Stomach (tissue), 9 donors: ENCODE measurements around the gene NAALADL1. TPM values are rescaled to one million over a fixed set of nuclear protein-coding genes. Genes with fewer than 3 reads are reported as not detected.

Experiments
- DNase-seq, 2 donors: peaks; one replicate each; pipeline versions ENCODE4 v3.0.0 to v3.0.0-alpha.2; 2013 to 2019
- H3K27ac ChIP-seq, 5 donors: fragments of 200-600 bp in 4 of 5; sonication (generic) in 4 of 5; one replicate each; pipeline ENCODE4 v1.5.1; 2013 to 2019; ENCODE audit warnings: mild to moderate bottlenecking in 1 of 5, moderate library complexity in 1 of 5
- H3K27me3 ChIP-seq, 3 donors: fragments of 200-600 bp; sonication (generic); one replicate each; pipeline ENCODE4 v1.5.1; 2017 to 2019; ENCODE audit warnings: mixed run types in 1 of 3
- H3K36me3 ChIP-seq, 4 donors: fragments of 200-600 bp; sonication (generic); 1 replicate in 3 of 4; 2 replicates in 1 of 4; pipeline ENCODE4 v1.5.1; 2016 to 2019
- H3K4me1 ChIP-seq, 4 donors: fragments of 200-600 bp; sonication (generic); one replicate each; pipeline ENCODE4 v1.5.1; 2016 to 2019
- H3K4me3 ChIP-seq, 4 donors: fragments of 200-600 bp; sonication (generic) in 3 of 4; one replicate each; pipeline ENCODE4 v1.5.1; 2016 to 2019; ENCODE audit warnings: mild to moderate bottlenecking in 1 of 4
- H3K9me3 ChIP-seq, 4 donors: fragments of 200-600 bp; sonication (generic); one replicate each; pipeline ENCODE4 v1.5.1; 2016 to 2019
- CTCF ChIP-seq, 7 experiments: fragments of 450-650 bp in 4 of 7; fragments of 200-600 bp in 3 of 7; sonication (generic) in 3 of 7; IDR thresholded peaks; one replicate each; pipeline ENCODE4 v1.5.1; 2016 to 2019; ENCODE audit warnings: antibody characterized with exemption in 7 of 7, control low read depth in 2 of 7, mild to moderate bottlenecking in 1 of 7
- EP300 ChIP-seq: sonication (generic); formaldehyde crosslinking; IDR thresholded peaks from one replicate; pipeline ENCODE4 v1.6.1; 2017; ENCODE audit warnings: antibody characterized with exemption
- POLR2A ChIP-seq, 4 donors: fragments of 450-650 bp; IDR thresholded peaks; one replicate each; pipeline ENCODE4 v1.6.1; 2016; ENCODE audit warnings: antibody characterized with exemption in 4 of 4, control low read depth in 2 of 4, mild to moderate bottlenecking in 1 of 4, moderate library complexity in 1 of 4
- POLR2AphosphoS5 ChIP-seq, 3 donors: sonication (generic); formaldehyde crosslinking; IDR thresholded peaks; one replicate each; pipeline ENCODE4 v1.6.1; 2016; ENCODE audit warnings: antibody characterized with exemption in 3 of 3
- WGBS, 5 donors: extraction: QIAGEN DNeasy Blood & Tissue Kit in 3 of 5; methylation state at CpG; one replicate each; pipeline versions ENCODE4 v1.1.5 to v1.1.7; 2013 to 2018; 5-methylcytosine and 5-hydroxymethylcytosine counted together
- intact Hi-C: fragments of 100-400 bp; cut with DNase I; formaldehyde crosslinking; loops from one replicate; pipeline ENCODE4 v1.15.1; 2023; ENCODE audit warnings: low total_unique reads
- polyA plus RNA-seq, 3 donors: library from polyadenylated mRNA; stranded (reverse); fragments of 200-250 nt; gene quantifications; one replicate each; pipeline ENCODE4 v1.2.3, GENCODE V29; 2013
- total RNA-seq, 5 donors: library from RNA; depleted of rRNA; stranded (reverse); fragments of >200 nt; gene quantifications; one replicate each; pipeline versions ENCODE4 v1.1.0 to v1.2.3, GENCODE V29; 2014 to 2016
- donor health status: healthy with polysubstance abuse.
- donor health status: Bipolar disorder and iron deficiency.
- donor health status: healthy.

NAALADL1 gene
- total and polyA plus RNA-seq, 8 donors = 1.3 to 65.2 (median 10.0) TPM; not detected in 1

- DNase-seq = peak in 1 of 2 donors; percentile 34
- intact Hi-C loops = no loop called here
Measured at GRCh38 chr11:65002706-65003105, 55.6 kb downstream of the NAALADL1 start.

GRCh38 chr11:64999478-64999877, 58.9 kb downstream of the NAALADL1 start:
- H3K36me3 ChIP-seq = peaks cover 0 to 2% (median 0%) of the 10 kb centered on the region in 4 donors
- no peak for TF ChIP-seq CTCF (IDR thresholded peaks at IDR 0.05)
- no peak for TF ChIP-seq POLR2A (IDR thresholded peaks at IDR 0.05)
- TF ChIP-seq POLR2AphosphoS5 (IDR thresholded peaks at IDR 0.05) = no peak
- no peak for TF ChIP-seq EP300
- no peak overlapping the region for H3K27ac ChIP-seq
- H3K27me3 ChIP-seq = no peaks in the 10 kb centered on the region
- peaks cover 6 to 29% (median 28%) of the 10 kb centered on the region in 4 donors for H3K4me1 ChIP-seq
- 60 to 100% (median 83%) methylated on average over 1 of the region's 1 CpG for WGBS, 5 donors
- intact Hi-C loops = loop anchor here (10.0 kb wide), 1 partner anchor 85 kb away; the partner anchor contains the start of gene ATG2A
- H3K4me3 ChIP-seq = no peak overlapping the region
- no peaks in the 10 kb centered on the region for H3K9me3 ChIP-seq
- no peak for DNase-seq

More at GRCh38 chr11:65002706-65003105, 55.6 kb downstream of the NAALADL1 start:
- Histone ChIP-seq H3K9me3 (no peaks in the 10 kb centered on the region), H3K27ac (no peak overlapping the region), H3K4me1 (no peaks in the 10 kb centered on the region), H3K27me3 (no peaks in the 10 kb centered on the region), H3K36me3 (no peaks in the 10 kb centered on the region), H3K4me3 (no peak overlapping the region)
- WGBS, 5 donors = 58 to 81% (median 70%) methylated on average over 5 of the region's 5 CpGs
- no peak for TF ChIP-seq EP300
- TF ChIP-seq CTCF (IDR thresholded peaks at IDR 0.05) = no peak

- Histone ChIP-seq H3K9me3 (no peaks in the 10 kb centered on the region), H3K27me3 (no peaks in the 10 kb centered on the region), H3K4me3 (no peak overlapping the region), H3K4me1 (peaks cover 6 to 31% (median 28%) of the 10 kb centered on the region in 4 donors), H3K36me3 (peaks cover 0 to 8% (median 2%) of the 10 kb centered on the region in 4 donors), H3K27ac (no peak overlapping the region)
- TF ChIP-seq POLR2A (IDR thresholded peaks at IDR 0.05) (no peak), POLR2AphosphoS5 (IDR thresholded peaks at IDR 0.05) (no peak), EP300 (no peak), CTCF (IDR thresholded peaks at IDR 0.05) (no peak)
- 60 to 67% (median 65%) methylated on average over 6 to 9 of the region's 9 CpGs for WGBS, 5 donors
- intact Hi-C loops = loop anchor here (10.0 kb wide), 1 partner anchor 84 kb away; the partner anchor contains the start of gene ATG2A
- DNase-seq = peak in 1 of 2 donors; percentile 65
Measured at GRCh38 chr11:64998690-64999431, 59.5 kb downstream of the NAALADL1 start.

GRCh38 chr11:64998141-64998540, 60.2 kb downstream of the NAALADL1 start:
- intact Hi-C loops = loop anchor here (10.0 kb wide), 1 partner anchor 83 kb away; the partner anchor contains the start of gene ATG2A
- Histone ChIP-seq H3K36me3 (peaks cover 0 to 15% (median 4%) of the 10 kb centered on the region in 4 donors), H3K27me3 (no peaks in the 10 kb centered on the region), H3K4me3 (no peak overlapping the region), H3K9me3 (no peaks in the 10 kb centered on the region), H3K27ac (no peak overlapping the region), H3K4me1 (peaks cover 6 to 31% (median 28%) of the 10 kb centered on the region in 4 donors)
- no peak for TF ChIP-seq POLR2AphosphoS5 (IDR thresholded peaks at IDR 0.05)
- TF ChIP-seq EP300 = no peak
- no peak for TF ChIP-seq CTCF (IDR thresholded peaks at IDR 0.05)
- TF ChIP-seq POLR2A (IDR thresholded peaks at IDR 0.05) = no peak
- no peak for DNase-seq
- 63 to 93% (median 85%) methylated on average over 1 of the region's 1 CpG for WGBS, 5 donors
